GM10266 (cell line): ENCODE measurements around the gene KRTAP1-1.

Experiments used
- DNase-seq: peaks from one replicate; pipeline ENCODE4 v3.0.0; 2012; ENCODE audit errors: extremely low spot score
- CTCF ChIP-seq: IDR thresholded peaks from 2 replicates; pipeline ENCODE4 v1.5.1; 2012; ENCODE audit warnings: mild to moderate bottlenecking, low read depth; ENCODE audit not compliant: control insufficient read depth, insufficient read depth; ENCODE audit errors: missing control alignments

KRTAP1-1 gene

GRCh38 chr17:41024697-41025096, 16.6 kb downstream of the KRTAP1-1 start:
- DNase-seq, result no peak
- TF ChIP-seq CTCF, result no peak

- no peak for TF ChIP-seq CTCF
- DNase-seq, result no peak
Observed at GRCh38 chr17:41020336-41020735, 20.9 kb downstream of the KRTAP1-1 start.

- DNase-seq, result no peak
- TF ChIP-seq CTCF, result no peak
Observed at GRCh38 chr17:41019415-41019814, 21.8 kb downstream of the KRTAP1-1 start.

GRCh38 chr17:41018541-41018940, 22.7 kb downstream of the KRTAP1-1 start:
- no peak for DNase-seq
- no peak for TF ChIP-seq CTCF

DNA sequence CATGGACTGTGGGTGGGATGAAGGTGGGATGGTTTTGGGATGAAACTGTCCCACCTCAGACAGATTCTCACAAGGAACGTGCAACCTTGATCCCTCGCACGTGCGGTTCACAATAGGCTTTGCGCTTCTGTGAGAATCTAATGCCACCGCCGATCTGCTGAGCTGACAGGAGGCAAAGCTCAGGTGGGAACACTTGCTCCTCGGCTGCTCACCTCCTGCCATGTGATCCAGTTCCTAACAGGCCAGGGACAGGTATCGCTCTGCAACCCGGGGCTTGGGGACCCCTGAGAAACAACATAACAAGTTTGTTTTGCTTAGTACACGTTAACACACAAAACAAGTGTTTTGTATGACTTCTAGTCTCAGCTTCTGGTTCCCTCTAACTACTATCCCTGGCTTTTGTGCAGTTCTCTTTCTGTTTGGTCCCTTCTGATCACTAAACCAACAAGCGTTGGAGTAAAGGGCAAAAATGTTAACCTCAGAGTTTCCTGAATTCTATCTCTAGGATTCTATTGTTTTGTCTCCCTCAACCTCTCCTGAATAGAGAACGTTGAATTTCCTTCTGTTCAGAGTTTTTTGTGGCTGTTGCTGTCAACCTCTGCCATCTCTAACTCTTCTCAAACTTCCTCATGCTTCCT, 24.6 kb downstream of the KRTAP1-1 start:
- no peak for DNase-seq
- TF ChIP-seq CTCF, result no peak

- DNase-seq, result no peak
- no peak for TF ChIP-seq CTCF
Observed at GRCh38 chr17:41015454-41015853, 25.8 kb downstream of the KRTAP1-1 start.

DNA sequence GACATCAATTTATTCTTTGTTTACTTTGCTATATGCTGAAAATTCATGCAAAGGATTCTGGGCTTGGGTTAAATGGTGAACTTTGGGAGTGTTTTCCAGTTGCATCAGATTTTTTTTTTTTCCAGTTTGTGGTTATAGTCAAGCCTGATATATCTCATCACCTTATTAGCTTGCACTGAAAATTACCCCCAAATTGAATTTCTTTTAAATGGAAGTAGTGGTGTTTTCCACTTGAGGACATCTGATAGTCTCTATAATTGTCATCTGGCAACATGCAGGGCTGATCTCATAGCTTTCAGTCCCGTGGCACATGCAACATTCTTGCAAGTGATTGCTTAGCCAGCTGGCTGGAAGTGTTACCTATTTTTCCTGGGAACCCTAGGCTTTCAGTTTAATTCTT, 27.6 kb downstream of the KRTAP1-1 start:
- DNase-seq, result no peak

More for the DNA sequence above, 27.6 kb downstream of the KRTAP1-1 start:
- no peak for TF ChIP-seq CTCF
